ENCODE data around the gene IL12RB2. TPM values are rescaled to one million over a fixed set of nuclear protein-coding genes. Genes with fewer than 3 reads are reported as not detected.

IL12RB2 gene
- total RNA-seq, 1 experiment from 2014 or later = 0.22 TPM

DNA sequence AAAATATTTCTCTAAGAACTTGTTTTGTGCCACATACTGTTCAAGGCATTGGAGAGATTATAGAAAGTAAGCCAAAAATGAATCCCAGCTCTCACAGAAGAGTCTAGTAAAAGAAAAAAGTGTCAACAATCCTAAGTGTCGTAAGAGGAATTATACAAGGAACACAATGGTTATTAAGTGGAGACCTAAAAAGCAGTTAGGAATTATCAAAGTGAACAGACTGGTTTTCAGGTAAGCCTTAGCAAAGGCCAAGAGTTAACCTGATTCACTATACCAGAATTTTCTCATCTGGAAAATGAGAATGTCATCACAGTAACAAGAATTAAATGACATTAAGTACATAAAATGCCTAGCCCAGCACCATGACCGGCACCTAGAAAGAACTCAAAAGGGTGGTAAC lies 106.9 kb downstream of the IL12RB2 start:
- H3K4me2 ChIP-seq (ENCODE audit: low read length) = no peak overlapping the region
- DNase-seq (ENCODE audit: low read depth, low spot score) = no peak
- H3K9me2 ChIP-seq (ENCODE audit: insufficient read depth) = no peaks in the 10 kb centered on the region
- H3K4me3 ChIP-seq (replicated peaks in 1 of 2; ENCODE audit: low read depth in 1 of 2, low read length in 2 of 2) = no peak overlapping the region
- ChIA-PET CTCF (no interaction called here), POLR2A (no interaction called here), RAD21 (ENCODE audit: low non-redundant PET in 1 of 2, low total read pairs in 2 of 2, uncharacterized antibody in 2 of 2, unreplicated experiment in 2 of 2) (no interaction called here)
- H3K9me3 ChIP-seq (ENCODE audit: control insufficient read depth in 1 of 2, insufficient read depth in 1 of 2, low read depth in 1 of 2, low read length in 2 of 2) = no peaks in the 10 kb centered on the region
- ATAC-seq = no peak
- H2AFZ ChIP-seq (ENCODE audit: low read depth, low read length, poor library complexity, severe bottlenecking) = no peak overlapping the region
- BruUV-seq (replicated peaks) = no TSS peak
- H3K27me3 ChIP-seq (ENCODE audit: insufficient read depth, low read length) = no peaks in the 10 kb centered on the region
- peaks cover 70% of the 10 kb centered on the region for H4K20me1 ChIP-seq (ENCODE audit: insufficient read depth)
- TF ChIP-seq SP1 (IDR thresholded peaks at IDR 0.05; ENCODE audit: low read depth) = no peak
- TF ChIP-seq, protein P1, sequence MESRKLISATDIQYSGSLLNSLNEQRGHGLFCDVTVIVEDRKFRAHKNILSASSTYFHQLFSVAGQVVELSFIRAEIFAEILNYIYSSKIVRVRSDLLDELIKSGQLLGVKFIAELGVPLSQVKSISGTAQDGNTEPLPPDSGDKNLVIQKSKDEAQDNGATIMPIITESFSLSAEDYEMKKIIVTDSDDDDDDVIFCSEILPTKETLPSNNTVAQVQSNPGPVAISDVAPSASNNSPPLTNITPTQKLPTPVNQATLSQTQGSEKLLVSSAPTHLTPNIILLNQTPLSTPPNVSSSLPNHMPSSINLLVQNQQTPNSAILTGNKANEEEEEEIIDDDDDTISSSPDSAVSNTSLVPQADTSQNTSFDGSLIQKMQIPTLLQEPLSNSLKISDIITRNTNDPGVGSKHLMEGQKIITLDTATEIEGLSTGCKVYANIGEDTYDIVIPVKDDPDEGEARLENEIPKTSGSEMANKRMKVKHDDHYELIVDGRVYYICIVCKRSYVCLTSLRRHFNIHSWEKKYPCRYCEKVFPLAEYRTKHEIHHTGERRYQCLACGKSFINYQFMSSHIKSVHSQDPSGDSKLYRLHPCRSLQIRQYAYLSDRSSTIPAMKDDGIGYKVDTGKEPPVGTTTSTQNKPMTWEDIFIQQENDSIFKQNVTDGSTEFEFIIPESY (IDR thresholded peaks at IDR 0.05; ENCODE audit: extremely low read depth, insufficient replicate concordance, low read length) = no peak
- no peak for TF ChIP-seq ELF1 (IDR thresholded peaks at IDR 0.05; ENCODE audit: borderline replicate concordance, low read depth)
- TF ChIP-seq CEBPB (IDR thresholded peaks at IDR 0.05; ENCODE audit: low read depth) = no peak
- TF ChIP-seq, protein P2, sequence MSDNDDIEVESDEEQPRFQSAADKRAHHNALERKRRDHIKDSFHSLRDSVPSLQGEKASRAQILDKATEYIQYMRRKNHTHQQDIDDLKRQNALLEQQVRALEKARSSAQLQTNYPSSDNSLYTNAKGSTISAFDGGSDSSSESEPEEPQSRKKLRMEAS (IDR thresholded peaks at IDR 0.05) = no peak
- no peak for TF ChIP-seq TCF7L2 (IDR thresholded peaks at IDR 0.05; ENCODE audit: borderline replicate concordance, extremely low read depth, insufficient read depth, insufficient read length)
- no peak for TF ChIP-seq EGR1 (IDR thresholded peaks at IDR 0.05; ENCODE audit: low read depth)
- no peak for TF ChIP-seq POLR2A (IDR thresholded peaks at IDR 0.05; ENCODE audit: borderline replicate concordance, extremely low read depth, insufficient read depth, insufficient read length)
- TF ChIP-seq FOSL1 (IDR thresholded peaks at IDR 0.05; ENCODE audit: low read depth) = no peak
- TF ChIP-seq ZFX (IDR thresholded peaks at IDR 0.05) = no peak
- no peak for TF ChIP-seq CBX3 (IDR thresholded peaks at IDR 0.05; ENCODE audit: low read depth)
- TF ChIP-seq, protein P3, sequence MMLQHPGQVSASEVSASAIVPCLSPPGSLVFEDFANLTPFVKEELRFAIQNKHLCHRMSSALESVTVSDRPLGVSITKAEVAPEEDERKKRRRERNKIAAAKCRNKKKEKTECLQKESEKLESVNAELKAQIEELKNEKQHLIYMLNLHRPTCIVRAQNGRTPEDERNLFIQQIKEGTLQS (IDR thresholded peaks at IDR 0.05) = no peak
- TF ChIP-seq RAD21 (IDR thresholded peaks at IDR 0.05; ENCODE audit: low read depth) = no peak
- TF ChIP-seq, protein P4, sequence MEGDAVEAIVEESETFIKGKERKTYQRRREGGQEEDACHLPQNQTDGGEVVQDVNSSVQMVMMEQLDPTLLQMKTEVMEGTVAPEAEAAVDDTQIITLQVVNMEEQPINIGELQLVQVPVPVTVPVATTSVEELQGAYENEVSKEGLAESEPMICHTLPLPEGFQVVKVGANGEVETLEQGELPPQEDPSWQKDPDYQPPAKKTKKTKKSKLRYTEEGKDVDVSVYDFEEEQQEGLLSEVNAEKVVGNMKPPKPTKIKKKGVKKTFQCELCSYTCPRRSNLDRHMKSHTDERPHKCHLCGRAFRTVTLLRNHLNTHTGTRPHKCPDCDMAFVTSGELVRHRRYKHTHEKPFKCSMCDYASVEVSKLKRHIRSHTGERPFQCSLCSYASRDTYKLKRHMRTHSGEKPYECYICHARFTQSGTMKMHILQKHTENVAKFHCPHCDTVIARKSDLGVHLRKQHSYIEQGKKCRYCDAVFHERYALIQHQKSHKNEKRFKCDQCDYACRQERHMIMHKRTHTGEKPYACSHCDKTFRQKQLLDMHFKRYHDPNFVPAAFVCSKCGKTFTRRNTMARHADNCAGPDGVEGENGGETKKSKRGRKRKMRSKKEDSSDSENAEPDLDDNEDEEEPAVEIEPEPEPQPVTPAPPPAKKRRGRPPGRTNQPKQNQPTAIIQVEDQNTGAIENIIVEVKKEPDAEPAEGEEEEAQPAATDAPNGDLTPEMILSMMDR (IDR thresholded peaks at IDR 0.05 in 2 of 3, conservative IDR thresholded peaks at IDR 0.05 in 1 of 3; ENCODE audit: borderline replicate concordance in 1 of 3, insufficient read depth in 1 of 3, low read depth in 2 of 3, low read length in 2 of 3) = no peak
- TF ChIP-seq EZH2phosphoT487 (IDR thresholded peaks at IDR 0.05; ENCODE audit: borderline replicate concordance) = no peak
- TF ChIP-seq EZH2 (IDR thresholded peaks at IDR 0.05) = no peak
- TF ChIP-seq JUND (IDR thresholded peaks at IDR 0.05) = no peak
- H3K79me2 ChIP-seq (ENCODE audit: insufficient read depth, low read length) = peaks cover 96% of the 10 kb centered on the region
- no peak overlapping the region for H3K27ac ChIP-seq (ENCODE audit: low read depth, low read length)
- intact Hi-C loops (cut with micrococcal nuclease) = no loop called here
- peaks cover 65 to 87% of the 10 kb centered on the region in 2 experiments for H3K36me3 ChIP-seq (ENCODE audit: control insufficient read depth in 1 of 2, insufficient read depth in 2 of 2, low read length in 2 of 2)
- H3K4me1 ChIP-seq (ENCODE audit: control insufficient read depth in 1 of 2, insufficient read depth in 2 of 2, low read length in 2 of 2) = no peaks in the 10 kb centered on the region
- H3K9ac ChIP-seq (ENCODE audit: low read length) = no peak overlapping the region
